Prostate gland (tissue), 2 donors: Measurements from ENCODE around the gene ANKRD9.

Source experiments
- CTCF ChIP-seq, 4 experiments: fragments of 200-600 bp in 2 of 4; fragments of 450-650 bp in 2 of 4; sonication (generic) in 2 of 4; IDR thresholded peaks; 1 replicate in 3 of 4; 2 replicates in 1 of 4; pipeline ENCODE4 v1.5.1; 2016 to 2019; ENCODE audit warnings: antibody characterized with exemption in 4 of 4, mild to moderate bottlenecking in 2 of 4, moderate library complexity in 2 of 4
- POLR2A ChIP-seq: fragments of 450-650 bp; IDR thresholded peaks from one replicate; pipeline ENCODE4 v1.6.1; 2016; ENCODE audit warnings: antibody characterized with exemption, mild to moderate bottlenecking

GRCh38 chr14:102485693-102486512, 23.7 kb downstream of the ANKRD9 start:
- TF ChIP-seq CTCF (IDR thresholded peaks at IDR 0.05): no peak
- no peak for TF ChIP-seq POLR2A
